HepG2 (cell line): ENCODE results near the gene ORC3. TPM values are rescaled to one million over a fixed set of nuclear protein-coding genes. Genes with fewer than 3 reads are reported as not detected.

Experiments
- ATF7 ChIP-seq, 2 experiments: fragments of 450-650 bp in 1 of 2; sonication (generic) in 1 of 2; formaldehyde crosslinking in 1 of 2; IDR thresholded peaks; 2 replicates each; pipeline versions ENCODE4 v1.4.0 to v1.6.1; 2016 to 2020; ENCODE audit warnings: antibody characterized with exemption in 1 of 2, mild to moderate bottlenecking in 1 of 2, missing genetic modification reagents in 1 of 2
- ELF3 ChIP-seq: IDR thresholded peaks from 2 replicates; pipeline ENCODE4 v1.6.1; 2016; ENCODE audit warnings: missing genetic modification reagents, missing compliant biosample characterization
- FIP1L1 ChIP-seq: fragments of 200-400 bp; formaldehyde crosslinking; IDR thresholded peaks from 2 replicates; pipeline ENCODE4 v1.6.1; 2018; ENCODE audit warnings: low read depth, mild to moderate bottlenecking, low read length, moderate library complexity, borderline replicate concordance; ENCODE audit not compliant: insufficient read depth
- FOXK1 ChIP-seq: sonication (generic); formaldehyde crosslinking; IDR thresholded peaks from 2 replicates; pipeline ENCODE4 v1.4.0; 2020; ENCODE audit warnings: low read depth, missing genetic modification reagents, borderline replicate concordance
- GLI4 ChIP-seq: sonication (generic); formaldehyde crosslinking; IDR thresholded peaks from 2 replicates; pipeline ENCODE4 v1.5.1; 2020; ENCODE audit warnings: missing genetic modification reagents, mild to moderate bottlenecking, moderate library complexity, borderline replicate concordance
- KMT2B ChIP-seq: IDR thresholded peaks from 2 replicates; pipeline ENCODE4 v1.6.1; 2016; ENCODE audit warnings: missing genetic modification reagents, missing compliant biosample characterization
- LCORL ChIP-seq, 2 experiments: fragments of 450-650 bp in 1 of 2; sonication (generic) in 1 of 2; formaldehyde crosslinking in 1 of 2; IDR thresholded peaks; 2 replicates each; pipeline versions ENCODE4 v1.5.0 to v1.6.1; 2017 to 2020; ENCODE audit warnings: antibody characterized with exemption in 1 of 2, missing genetic modification reagents in 1 of 2
- MEIS1 ChIP-seq: sonication (generic); formaldehyde crosslinking; IDR thresholded peaks from 2 replicates; pipeline ENCODE4 v1.9.0; 2021; ENCODE audit warnings: mild to moderate bottlenecking, missing genetic modification reagents, moderate library complexity, borderline replicate concordance
- NBN ChIP-seq: fragments of 450-650 bp; conservative IDR thresholded peaks from 2 replicates; pipeline ENCODE4 v1.6.1; 2017
- RELA ChIP-seq: sonication (generic); formaldehyde crosslinking; IDR thresholded peaks from 2 replicates; pipeline ENCODE4 v1.4.0; 2020; ENCODE audit warnings: missing genetic modification reagents
- SKIL ChIP-seq: sonication (generic); formaldehyde crosslinking; IDR thresholded peaks from 2 replicates; pipeline ENCODE4 v1.8.0; 2022; ENCODE audit warnings: missing genetic modification reagents, mild to moderate bottlenecking, moderate library complexity, borderline replicate concordance
- SP4 ChIP-seq: sonication (generic); formaldehyde crosslinking; IDR thresholded peaks from 2 replicates; pipeline ENCODE4 v1.8.1; 2023; ENCODE audit warnings: mild to moderate bottlenecking, missing genetic modification reagents
- TEAD2 ChIP-seq: sonication (generic); formaldehyde crosslinking; IDR thresholded peaks from 2 replicates; pipeline ENCODE4 v1.9.0; 2021; ENCODE audit warnings: missing genetic modification reagents
- TFDP1 ChIP-seq: IDR thresholded peaks from 2 replicates; pipeline ENCODE4 v1.6.1; 2016; ENCODE audit warnings: missing compliant biosample characterization, missing genetic modification reagents, borderline replicate concordance
- ZBTB46 ChIP-seq: sonication (generic); formaldehyde crosslinking; IDR thresholded peaks from 2 replicates; pipeline ENCODE4 v1.4.0; 2020; ENCODE audit warnings: mild to moderate bottlenecking, missing genetic modification reagents, borderline replicate concordance
- ZNF207 ChIP-seq: fragments of 450-650 bp; IDR thresholded peaks from 2 replicates; pipeline ENCODE4 v1.6.1; 2016; ENCODE audit warnings: antibody characterized with exemption, borderline replicate concordance
- ZNF577 ChIP-seq: sonication (generic); formaldehyde crosslinking; IDR thresholded peaks from 2 replicates; pipeline ENCODE4 v1.4.0; 2020; ENCODE audit warnings: mild to moderate bottlenecking, low read depth, missing genetic modification reagents, borderline replicate concordance
- ZNF704 ChIP-seq: sonication (generic); formaldehyde crosslinking; IDR thresholded peaks from 2 replicates; pipeline ENCODE4 v1.8.1; 2023; ENCODE audit warnings: mild to moderate bottlenecking, inconsistent platforms, moderate library complexity, missing genetic modification reagents, borderline replicate concordance
- polyA plus RNA-seq, 8 experiments: library from polyadenylated mRNA; depleted of rRNA in 3 of 8; stranded (reverse) in 7 of 8; unstranded in 1 of 8; fragments of >200 nt; fragmentation: Illumina TruSeq in 4 of 8; extraction: Trizol in 4 of 8; gene quantifications; 2 replicates each; pipeline versions ENCODE4 v1.2.1 to v1.2.3, GENCODE V29; 2011 to 2016; ENCODE audit warnings: low read depth in 4 of 8, missing spikeins in 1 of 8, mixed read lengths in 1 of 8; ENCODE audit not compliant: insufficient read depth in 1 of 8
- total RNA-seq, 5 experiments: library from RNA; depleted of rRNA; stranded (reverse); fragments of >200 nt; fragmentation: Illumina TruSeq; extraction: Trizol; gene quantifications; 2 replicates each; pipeline ENCODE4 v1.2.3, GENCODE V29; 2016; ENCODE audit warnings: low read depth in 1 of 5

The ORC3 gene
- total and polyA plus RNA-seq, 2 of the 13 experiments (the other 11 are each of a cell fraction or from before 2014, with no cell fraction given) = 21.8 to 43.5 TPM

GRCh38 chr6:87589693-87590416 is at the start of gene ORC3, which contains the start of gene RARS2 (continued):
- no peak for TF ChIP-seq SKIL (CRISPR knock-in tag)
- no peak for TF ChIP-seq MEIS1 (CRISPR knock-in tag)
- TF ChIP-seq TFDP1 (CRISPR knock-in tag) = peak; percentile 98
- TF ChIP-seq NBN = no peak
- TF ChIP-seq ZNF704 (CRISPR knock-in tag) = no peak
- no peak for TF ChIP-seq ZNF207
- no peak for TF ChIP-seq ATF7 (IDR thresholded peaks at IDR 0.05)
- TF ChIP-seq ATF7 (CRISPR knock-in tag; IDR thresholded peaks at IDR 0.05) = 0 out of 2 replicates have a peak, but pooled peaks have one; percentile 58
- TF ChIP-seq FIP1L1 = no peak
- TF ChIP-seq KMT2B (CRISPR knock-in tag) = peak; percentile 98
- TF ChIP-seq TEAD2 (CRISPR knock-in tag) = no peak
- no peak for TF ChIP-seq LCORL (IDR thresholded peaks at IDR 0.05)
- TF ChIP-seq LCORL (CRISPR knock-in tag; IDR thresholded peaks at IDR 0.05) = no peak; the same call in 1 of the 2 replicates
- TF ChIP-seq ELF3 (CRISPR knock-in tag) = peak; percentile 71
- TF ChIP-seq ZNF577 (CRISPR knock-in tag) = no peak
- no peak for TF ChIP-seq ZBTB46 (CRISPR knock-in tag)
- peak; percentile 87; the same call in 1 of the 2 replicates for TF ChIP-seq FOXK1 (CRISPR knock-in tag)
- 0 out of 2 replicates have a peak, but pooled peaks have one; percentile 53 for TF ChIP-seq RELA
- peak; percentile 93 for TF ChIP-seq SP4 (CRISPR knock-in tag)
- no peak for TF ChIP-seq GLI4 (CRISPR knock-in tag)
